Spleen (tissue), 11 donors: ENCODE measurements around the gene DPYSL3. TPM values are rescaled to one million over a fixed set of nuclear protein-coding genes. Genes with fewer than 3 reads are reported as not detected.

ENCODE experiments used
- DNase-seq: peaks from one replicate; pipeline ENCODE4 v3.0.0-alpha.2; 2020
- H3K27ac ChIP-seq, 8 donors: fragments of 200-600 bp; sonication (generic) in 7 of 8; 1 replicate in 4 of 8; 2 replicates in 4 of 8; pipeline versions ENCODE4 v1.5.0 to v1.8.0; 2016 to 2021; ENCODE audit warnings: inconsistent platforms in 4 of 8, mild to moderate bottlenecking in 4 of 8, moderate library complexity in 1 of 8
- H3K27me3 ChIP-seq, 7 donors: fragments of 200-600 bp; sonication (generic) in 6 of 7; replicated peaks in 1 of 7; 1 replicate in 4 of 7; 2 replicates in 3 of 7; pipeline versions ENCODE4 v1.5.0 to v1.8.0; 2016 to 2021; ENCODE audit warnings: inconsistent platforms in 3 of 7, mild to moderate bottlenecking in 1 of 7
- H3K36me3 ChIP-seq, 6 donors: fragments of 200-600 bp; sonication (generic) in 5 of 6; 1 replicate in 4 of 6; 2 replicates in 2 of 6; pipeline versions ENCODE4 v1.5.0 to v1.8.0; 2016 to 2021; ENCODE audit warnings: inconsistent platforms in 2 of 6
- H3K4me1 ChIP-seq, 6 donors: fragments of 200-600 bp; sonication (generic) in 5 of 6; 1 replicate in 3 of 6; 2 replicates in 3 of 6; pipeline versions ENCODE4 v1.5.0 to v1.8.0; 2016 to 2021; ENCODE audit warnings: inconsistent platforms in 3 of 6
- H3K4me3 ChIP-seq, 8 donors: fragments of 200-600 bp; sonication (generic) in 7 of 8; 1 replicate in 4 of 8; 2 replicates in 4 of 8; pipeline versions ENCODE4 v1.5.0 to v1.8.0; 2016 to 2021; ENCODE audit warnings: inconsistent platforms in 4 of 8, mild to moderate bottlenecking in 4 of 8, moderate library complexity in 2 of 8
- H3K9me3 ChIP-seq, 8 donors: fragments of 200-600 bp; sonication (generic) in 7 of 8; 1 replicate in 4 of 8; 2 replicates in 4 of 8; pipeline versions ENCODE4 v1.5.0 to v1.8.0; 2016 to 2021; ENCODE audit warnings: inconsistent platforms in 4 of 8
- CTCF ChIP-seq, 11 experiments: fragments of 200-600 bp in 7 of 11; fragments of 450-650 bp in 4 of 11; sonication (generic) in 4 of 11; IDR thresholded peaks in 8 of 11; conservative IDR thresholded peaks in 3 of 11; 1 replicate in 7 of 11; 2 replicates in 4 of 11; pipeline versions ENCODE4 v1.4.0 to v1.8.0; 2016 to 2021; ENCODE audit warnings: antibody characterized with exemption in 11 of 11, inconsistent platforms in 4 of 11, mild to moderate bottlenecking in 1 of 11
- POLR2A ChIP-seq, 3 donors: fragments of 450-650 bp; IDR thresholded peaks; one replicate each; pipeline ENCODE4 v1.5.1; 2017; ENCODE audit warnings: antibody characterized with exemption in 3 of 3, mild to moderate bottlenecking in 1 of 3
- POLR2AphosphoS5 ChIP-seq, 3 donors: sonication (generic); formaldehyde crosslinking; IDR thresholded peaks; one replicate each; pipeline ENCODE4 v1.5.1; 2017; ENCODE audit warnings: antibody characterized with exemption in 3 of 3
- WGBS, 5 donors: extraction: QIAGEN DNeasy Blood & Tissue Kit in 3 of 5; methylation state at CpG; one replicate each; pipeline versions ENCODE4 v1.1.5 to v1.1.7; 2013 to 2018; 5-methylcytosine and 5-hydroxymethylcytosine counted together
- intact Hi-C: fragments of 100-400 bp; cut with DNase I; formaldehyde crosslinking; loops from one replicate; pipeline ENCODE4 v1.15.0; 2023; ENCODE audit warnings: low total_unique reads
- polyA plus RNA-seq, 3 donors: library from polyadenylated mRNA; stranded (reverse); fragments of 200-250 nt; gene quantifications; one replicate each; pipeline ENCODE4 v1.2.1, GENCODE V29; 2013
- total RNA-seq, 7 donors: library from RNA; depleted of rRNA in 3 of 7; stranded (reverse); fragments of >200 nt in 3 of 7; fragmentation: NEBNext Ultra II Directional in 4 of 7; extraction: Animal tissue kit (Norgen Biotek cat#: 25700) in 4 of 7; gene quantifications; one replicate each; pipeline versions ENCODE4 v1.1.0 to v1.2.1, GENCODE V29; 2016 to 2021
- donor health status: healthy with polysubstance abuse.
- donor health status: DM: no; HTN: no; CAD: no; lungs with moderate emphysema.
- donor health status: DM: no; HTN: no; CAD: no.
- donor health status: Bipolar disorder and iron deficiency.
- donor health status: healthy.
- donor health status: DM: no; HTN: no; CAD: no.
- donor health status: DM: yes; HTN: yes; CAD: no.

DPYSL3 gene
- total and polyA plus RNA-seq, 10 donors = 10.0 to 58.2 (median 40.4) TPM

DNA sequence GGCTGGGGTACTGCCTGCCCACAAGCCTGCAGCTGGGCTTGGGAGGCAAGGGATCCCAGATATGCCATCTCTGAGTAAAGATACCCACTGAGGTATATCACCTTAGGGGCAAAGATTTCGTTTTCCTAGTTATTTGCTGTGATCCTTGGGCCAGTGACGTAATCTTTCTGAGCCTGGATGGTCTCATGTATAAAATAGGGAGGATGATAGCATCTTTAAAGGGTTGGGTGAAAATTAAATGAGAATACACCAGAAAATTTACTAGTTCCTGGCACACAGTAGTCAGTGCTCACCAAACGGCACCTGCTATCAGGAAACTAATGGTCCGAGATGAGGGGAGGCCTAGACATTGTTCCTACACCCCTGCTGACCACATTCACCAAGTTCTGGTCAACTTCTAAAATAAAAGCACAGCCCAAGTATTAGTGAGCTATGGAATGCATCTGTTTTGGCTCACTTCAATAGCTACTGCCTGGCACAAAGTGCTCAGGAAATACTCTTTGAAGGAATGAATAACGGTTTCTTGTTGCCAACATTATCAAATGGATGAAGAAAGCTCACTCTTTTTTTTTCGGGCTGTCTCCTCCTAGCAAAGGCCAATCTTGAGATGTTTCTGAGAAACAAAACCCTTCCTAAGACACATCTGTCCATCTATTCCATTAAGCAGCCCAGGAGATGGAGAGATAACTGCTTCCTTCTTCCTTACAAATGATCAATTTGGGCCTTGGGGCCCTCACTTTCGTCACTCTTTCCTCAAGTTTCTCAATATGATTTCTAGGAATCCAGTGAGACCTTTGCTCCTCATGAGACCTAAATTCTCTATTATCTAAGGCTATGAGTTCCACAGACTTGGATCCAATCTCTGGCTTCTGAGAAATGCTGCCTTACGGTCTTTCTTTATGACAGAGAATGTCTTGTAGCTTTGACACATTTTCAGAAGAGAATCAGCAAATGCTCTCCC lies 98.2 kb downstream of the DPYSL3 start:
- intact Hi-C loops = no loop called here

GRCh38 chr5:147410496-147411358 lies 99.1 kb downstream of the DPYSL3 start:
- WGBS, 5 donors = 81 to 84% (median 83%) methylated on average over 8 of the region's 8 CpGs
- TF ChIP-seq CTCF (IDR thresholded peaks at IDR 0.05 in 8 of 11, conservative IDR thresholded peaks at IDR 0.05 in 3 of 11) (no peak), POLR2AphosphoS5 (IDR thresholded peaks at IDR 0.05) (no peak), POLR2A (IDR thresholded peaks at IDR 0.05) (no peak)
- Histone ChIP-seq H3K4me1 (no peaks in the 10 kb centered on the region), H3K27ac (peak overlapping the region in 2 of 8 donors; percentile 24 to 28), H3K27me3 (no peaks in the 10 kb centered on the region), H3K4me3 (no peak overlapping the region), H3K36me3 (peaks cover 0 to 9% (median 0%) of the 10 kb centered on the region in 6 donors), H3K9me3 (no peaks in the 10 kb centered on the region)
- intact Hi-C loops = no loop called here
- DNase-seq = no peak

More for the DNA sequence above, 98.2 kb downstream of the DPYSL3 start:
- Histone ChIP-seq H3K4me3 (no peak overlapping the region), H3K36me3 (peaks cover 0 to 9% (median 0%) of the 10 kb centered on the region in 6 donors), H3K27me3 (no peaks in the 10 kb centered on the region), H3K27ac (peak overlapping the region in 1 of 8 donors; percentile 24), H3K9me3 (no peaks in the 10 kb centered on the region), H3K4me1 (no peaks in the 10 kb centered on the region)
- no peak for TF ChIP-seq CTCF (IDR thresholded peaks at IDR 0.05 in 8 of 11, conservative IDR thresholded peaks at IDR 0.05 in 3 of 11)
- no peak for TF ChIP-seq POLR2AphosphoS5 (IDR thresholded peaks at IDR 0.05)
- no peak for TF ChIP-seq POLR2A (IDR thresholded peaks at IDR 0.05)
- no peak for DNase-seq
- WGBS, 5 donors = 68 to 77% (median 76%) methylated on average over 8 of the region's 8 CpGs

GRCh38 chr5:147408980-147409379 lies 100.9 kb downstream of the DPYSL3 start:
- no peak overlapping the region for H3K27ac ChIP-seq
- H3K36me3 ChIP-seq = peaks cover 0 to 14% (median 0%) of the 10 kb centered on the region in 6 donors
- 88 to 95% (median 92%) methylated on average over 2 of the region's 2 CpGs for WGBS, 5 donors
- no peaks in the 10 kb centered on the region for H3K9me3 ChIP-seq
- peaks cover 0 to 6% (median 0%) of the 10 kb centered on the region in 6 donors for H3K4me1 ChIP-seq
- no peak for TF ChIP-seq POLR2AphosphoS5 (IDR thresholded peaks at IDR 0.05)
- no peak for TF ChIP-seq CTCF (IDR thresholded peaks at IDR 0.05 in 8 of 11, conservative IDR thresholded peaks at IDR 0.05 in 3 of 11)
- no peak for TF ChIP-seq POLR2A (IDR thresholded peaks at IDR 0.05)
- no peak for DNase-seq
- H3K27me3 ChIP-seq = no peaks in the 10 kb centered on the region
- intact Hi-C loops = no loop called here
- H3K4me3 ChIP-seq = no peak overlapping the region
